ENCODE data around the gene TMEM163. TPM values are rescaled to one million over a fixed set of nuclear protein-coding genes. Genes with fewer than 3 reads are reported as not detected.

TMEM163 gene
- total RNA-seq, 4 donors from 2014 or later, result 0.42 to 1.3 (median 1.1) TPM

DNA sequence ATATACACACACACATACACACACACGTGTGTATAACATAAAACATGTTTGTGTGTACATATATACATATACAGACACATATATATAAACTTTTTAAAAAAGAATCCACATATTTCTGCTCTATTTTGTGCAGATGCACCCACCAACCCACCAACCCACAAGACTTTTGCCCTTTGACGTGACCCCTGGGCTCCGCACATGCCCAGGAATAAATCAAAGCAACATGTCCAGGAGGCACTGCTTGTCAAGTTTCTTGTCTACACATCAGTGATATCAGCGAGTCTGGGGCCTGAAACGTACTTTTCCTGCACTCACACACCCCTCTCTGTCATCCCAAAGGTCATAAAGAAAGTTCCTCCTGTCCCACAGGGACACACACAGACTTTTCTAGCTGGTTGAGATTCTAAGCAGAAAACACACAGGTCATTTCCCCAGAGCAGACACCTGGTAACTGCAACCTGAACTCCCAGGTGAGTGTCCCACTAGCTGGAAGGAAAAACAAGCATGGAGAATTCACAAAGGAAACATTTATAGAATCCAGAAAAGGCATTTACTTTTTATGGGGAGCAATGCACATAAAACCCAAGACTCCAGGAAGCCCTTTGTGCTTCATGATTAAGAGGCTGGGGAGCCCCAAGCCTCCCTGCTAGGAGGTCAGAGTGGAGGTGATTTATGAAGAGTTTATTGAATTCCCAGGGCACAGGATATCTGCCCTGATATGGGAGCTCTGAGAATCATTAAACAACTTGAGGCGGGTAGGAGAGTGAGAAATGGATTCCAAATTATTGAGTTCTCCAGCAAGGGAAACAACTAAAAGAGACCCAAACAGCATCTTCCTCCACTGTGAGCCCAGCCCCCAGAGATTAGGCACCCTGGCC lies 253.3 kb downstream of the TMEM163 start:
- intact Hi-C loops (cut with DNase I), result no loop called here
- H3K27me3 ChIP-seq, result no peaks in the 10 kb centered on the region
- TF ChIP-seq EP300 (IDR thresholded peaks at IDR 0.05), result no peak
- no peak for TF ChIP-seq POLR2A (IDR thresholded peaks at IDR 0.05; ENCODE audit: low read depth)
- TF ChIP-seq, protein P1, sequence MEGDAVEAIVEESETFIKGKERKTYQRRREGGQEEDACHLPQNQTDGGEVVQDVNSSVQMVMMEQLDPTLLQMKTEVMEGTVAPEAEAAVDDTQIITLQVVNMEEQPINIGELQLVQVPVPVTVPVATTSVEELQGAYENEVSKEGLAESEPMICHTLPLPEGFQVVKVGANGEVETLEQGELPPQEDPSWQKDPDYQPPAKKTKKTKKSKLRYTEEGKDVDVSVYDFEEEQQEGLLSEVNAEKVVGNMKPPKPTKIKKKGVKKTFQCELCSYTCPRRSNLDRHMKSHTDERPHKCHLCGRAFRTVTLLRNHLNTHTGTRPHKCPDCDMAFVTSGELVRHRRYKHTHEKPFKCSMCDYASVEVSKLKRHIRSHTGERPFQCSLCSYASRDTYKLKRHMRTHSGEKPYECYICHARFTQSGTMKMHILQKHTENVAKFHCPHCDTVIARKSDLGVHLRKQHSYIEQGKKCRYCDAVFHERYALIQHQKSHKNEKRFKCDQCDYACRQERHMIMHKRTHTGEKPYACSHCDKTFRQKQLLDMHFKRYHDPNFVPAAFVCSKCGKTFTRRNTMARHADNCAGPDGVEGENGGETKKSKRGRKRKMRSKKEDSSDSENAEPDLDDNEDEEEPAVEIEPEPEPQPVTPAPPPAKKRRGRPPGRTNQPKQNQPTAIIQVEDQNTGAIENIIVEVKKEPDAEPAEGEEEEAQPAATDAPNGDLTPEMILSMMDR (IDR thresholded peaks at IDR 0.05), result no peak
- no peak for TF ChIP-seq POLR2AphosphoS5 (IDR thresholded peaks at IDR 0.05)
- H3K9me3 ChIP-seq, result no peaks in the 10 kb centered on the region
- H3K27ac ChIP-seq (replicated peaks in 1 of 4), result no peak overlapping the region
- no peaks in the 10 kb centered on the region for H3K36me3 ChIP-seq
- H3K4me3 ChIP-seq, result no peak overlapping the region
- DNase-seq (ENCODE audit: extremely low spot score), result no peak
- no peaks in the 10 kb centered on the region for H3K4me1 ChIP-seq
- 80% methylated on average over 6 of the region's 6 CpGs for WGBS

DNA sequence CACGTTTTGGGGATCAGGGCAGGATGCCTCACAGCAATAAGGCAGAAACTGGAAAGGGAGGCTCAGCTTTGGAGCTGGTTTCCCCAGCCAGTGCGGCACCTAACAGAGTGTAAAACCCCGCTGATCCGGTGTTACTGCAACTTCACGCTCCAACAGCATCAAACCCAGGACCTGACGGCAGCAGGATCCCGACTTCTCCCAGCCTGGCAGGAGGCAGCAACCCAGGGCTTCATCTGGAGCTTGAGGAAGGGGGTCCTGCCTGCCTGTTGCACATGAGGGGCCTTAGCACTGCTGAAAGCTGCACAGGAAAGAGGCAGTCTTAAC lies 255.1 kb downstream of the TMEM163 start:
- H3K27ac ChIP-seq (replicated peaks in 1 of 4), result no peak overlapping the region
- H3K27me3 ChIP-seq, result no peaks in the 10 kb centered on the region
- TF ChIP-seq, protein P1 (IDR thresholded peaks at IDR 0.05), result no peak
- no peak for TF ChIP-seq EP300 (IDR thresholded peaks at IDR 0.05)
- TF ChIP-seq POLR2AphosphoS5 (IDR thresholded peaks at IDR 0.05), result no peak
- no peak for TF ChIP-seq POLR2A (IDR thresholded peaks at IDR 0.05; ENCODE audit: low read depth)
- no peak for DNase-seq (ENCODE audit: extremely low spot score)
- WGBS, result 88% methylated on average over 3 of the region's 7 CpGs
- intact Hi-C loops (cut with DNase I), result no loop called here
- no peaks in the 10 kb centered on the region for H3K4me1 ChIP-seq
- H3K36me3 ChIP-seq, result no peaks in the 10 kb centered on the region
- no peak overlapping the region for H3K4me3 ChIP-seq
- H3K9me3 ChIP-seq, result no peaks in the 10 kb centered on the region

DNA sequence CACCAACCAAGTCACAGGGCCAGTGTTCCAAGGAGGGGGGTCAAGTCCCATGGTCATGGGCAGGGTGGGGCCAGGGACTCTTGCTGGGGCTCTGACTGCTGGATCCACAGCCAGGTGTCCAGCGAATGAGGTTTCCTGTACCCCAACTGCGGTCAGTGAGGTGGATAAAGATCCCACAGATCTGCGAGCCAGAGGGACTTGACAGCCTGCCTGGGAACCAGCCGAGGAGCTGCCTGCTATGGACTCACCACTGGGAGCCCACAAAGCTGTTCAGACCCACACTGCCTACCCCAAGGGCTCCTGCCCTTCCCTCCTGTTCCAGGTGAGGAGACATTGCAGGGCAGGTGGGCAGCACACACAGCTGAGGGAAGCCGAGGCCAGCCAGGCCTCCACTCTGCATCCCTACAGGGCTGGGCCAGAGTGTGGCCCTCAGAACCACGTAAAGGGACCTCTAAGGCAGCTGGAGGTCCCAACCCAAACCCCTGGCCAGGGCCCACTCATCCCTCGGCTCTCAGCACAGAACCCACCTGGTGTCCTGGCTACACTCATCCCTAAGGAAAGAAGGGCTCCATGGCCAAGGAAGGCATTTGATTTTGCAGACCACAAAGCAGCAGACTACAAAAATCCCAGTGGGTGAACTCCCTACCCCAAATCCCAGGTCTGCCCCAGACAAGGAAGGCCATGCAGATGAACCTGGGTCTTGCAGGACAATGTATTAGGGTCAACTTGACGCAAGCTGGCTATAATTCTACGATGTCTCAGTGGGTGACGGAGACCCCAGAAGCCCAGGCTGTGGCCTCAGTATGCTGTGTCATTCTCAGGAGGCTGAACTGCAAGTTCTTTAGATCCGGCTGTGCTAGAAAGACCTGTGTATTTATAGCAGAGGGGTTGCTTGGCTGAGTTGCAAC lies 255.8 kb downstream of the TMEM163 start:
- no peaks in the 10 kb centered on the region for H3K4me1 ChIP-seq
- DNase-seq (ENCODE audit: extremely low spot score), result no peak
- TF ChIP-seq EP300 (IDR thresholded peaks at IDR 0.05) (no peak), POLR2AphosphoS5 (IDR thresholded peaks at IDR 0.05) (no peak), POLR2A (IDR thresholded peaks at IDR 0.05; ENCODE audit: low read depth) (no peak)
- TF ChIP-seq, protein P1 (IDR thresholded peaks at IDR 0.05), result no peak
- H3K27ac ChIP-seq (replicated peaks in 1 of 4), result no peak overlapping the region
- no peak overlapping the region for H3K4me3 ChIP-seq
- no peaks in the 10 kb centered on the region for H3K27me3 ChIP-seq
- 92% methylated on average over 7 of the region's 11 CpGs for WGBS
- no peaks in the 10 kb centered on the region for H3K36me3 ChIP-seq
- no peaks in the 10 kb centered on the region for H3K9me3 ChIP-seq
- intact Hi-C loops (cut with DNase I), result no loop called here

DNA sequence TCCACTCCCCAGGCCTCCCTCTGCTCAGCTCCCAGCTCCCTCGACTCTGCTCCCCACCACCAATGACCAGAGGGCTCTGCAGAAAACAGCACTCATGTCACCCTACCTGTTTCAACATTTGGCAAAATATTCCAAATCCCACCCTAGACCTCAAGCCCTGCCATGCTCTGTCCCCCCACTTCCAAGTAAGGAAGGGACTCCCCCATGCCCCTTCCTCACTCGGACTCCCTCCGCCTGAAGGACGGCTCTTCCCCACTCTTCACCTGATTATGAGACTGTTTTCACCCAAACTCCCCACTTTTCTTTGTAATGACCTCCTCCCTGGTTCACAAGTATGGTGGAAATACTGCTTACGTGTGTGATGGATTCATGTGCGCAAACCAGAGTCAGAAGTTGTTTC lies 256.5 kb downstream of the TMEM163 start:
- no peaks in the 10 kb centered on the region for H3K9me3 ChIP-seq
- intact Hi-C loops (cut with DNase I), result no loop called here
- WGBS, result 92% methylated on average over 6 of the region's 6 CpGs
- H3K36me3 ChIP-seq, result no peaks in the 10 kb centered on the region
- no peak overlapping the region for H3K4me3 ChIP-seq
- no peak for TF ChIP-seq POLR2A (IDR thresholded peaks at IDR 0.05; ENCODE audit: low read depth)
- TF ChIP-seq, protein P1 (IDR thresholded peaks at IDR 0.05), result no peak
- no peak for TF ChIP-seq POLR2AphosphoS5 (IDR thresholded peaks at IDR 0.05)
- TF ChIP-seq EP300 (IDR thresholded peaks at IDR 0.05), result no peak
- no peaks in the 10 kb centered on the region for H3K27me3 ChIP-seq
- no peak overlapping the region for H3K27ac ChIP-seq (replicated peaks in 1 of 4)
- no peaks in the 10 kb centered on the region for H3K4me1 ChIP-seq
- no peak for DNase-seq (ENCODE audit: extremely low spot score)

All from esophagus muscularis mucosa (tissue), 4 donors.